Pancreas (tissue), 10 donors: Measurements from ENCODE around the gene ARID5B. TPM values are rescaled to one million over a fixed set of nuclear protein-coding genes. Genes with fewer than 3 reads are reported as not detected.
A peak's percentile ranks its signal among the peaks of the same experiment; 100 is the strongest.

ENCODE experiments used
- ATAC-seq, 4 donors: fragments of 200-7000 bp; cut with Tn5 transposase; one replicate each; pipeline versions ENCODE4 v1.8.0 to v1.9.1; 2020; ENCODE audit warnings: mild to moderate bottlenecking in 4 of 4, moderate library complexity in 4 of 4
- DNase-seq, 6 donors: peaks; one replicate each; pipeline ENCODE4 v3.0.0-alpha.2; 2020
- FAIRE-seq: peaks from 2 replicates; lab custom pipeline; 2012; peaks lifted over from hg19 to GRCh38; lab: Jason Lieb, UNC
- H3K27ac ChIP-seq, 4 donors: fragments of 200-600 bp; sonication (generic); 1 replicate in 3 of 4; 2 replicates in 1 of 4; pipeline versions ENCODE4 v1.5.0 to v1.8.0; 2020
- H3K27me3 ChIP-seq, 4 donors: fragments of 200-600 bp; one replicate each; pipeline ENCODE4 v1.8.0; 2021
- H3K36me3 ChIP-seq, 3 donors: fragments of 200-600 bp; sonication (generic) in 1 of 3; one replicate each; pipeline versions ENCODE4 v1.5.0 to v1.8.0; 2020 to 2021
- H3K4me1 ChIP-seq, 3 donors: fragments of 200-600 bp; one replicate each; pipeline ENCODE4 v1.8.0; 2021
- H3K4me3 ChIP-seq, 4 donors: fragments of 200-600 bp; sonication (generic) in 2 of 4; one replicate each; pipeline versions ENCODE4 v1.5.0 to v1.8.0; 2020 to 2021
- H3K9me3 ChIP-seq, 4 donors: fragments of 200-600 bp; one replicate each; pipeline ENCODE4 v1.8.0; 2021
- CTCF ChIP-seq, 4 donors: fragments of 200-600 bp; sonication (generic) in 3 of 4; IDR thresholded peaks; one replicate each; pipeline versions ENCODE4 v1.5.0 to v1.8.0; 2021; ENCODE audit warnings: antibody characterized with exemption in 4 of 4
- WGBS, 2 donors: extraction: QIAGEN DNeasy Blood & Tissue Kit; methylation state at CpG; one replicate each; pipeline ENCODE4 v1.1.7; 2013; 5-methylcytosine and 5-hydroxymethylcytosine counted together
- intact Hi-C, 3 donors: fragments of 100-400 bp; cut with DNase I; formaldehyde crosslinking; loops; one replicate each; pipeline versions ENCODE4 v1.11.1 to v1.14.2; 2022
- polyA plus RNA-seq, 2 donors: library from polyadenylated mRNA; stranded (reverse); fragments of 200-250 nt; gene quantifications; one replicate each; pipeline ENCODE4 v1.2.3, GENCODE V29; 2013
- total RNA-seq, 6 donors: library from RNA; stranded (reverse); fragmentation: NEBNext Ultra II Directional in 4 of 6; extraction: Animal tissue kit (Norgen Biotek cat#: 25700) in 4 of 6; gene quantifications; one replicate each; pipeline versions ENCODE4 v1.2.1 to v1.2.4, GENCODE V29; 2021 to 2023
- donor health status: healthy with polysubstance abuse.
- donor health status: DM: no; HTN: no; CAD: no; lungs with moderate emphysema.
- donor health status: DM: no; HTN: no; CAD: no.
- donor health status: control.
- donor health status: control.
- donor health status: Bipolar disorder and iron deficiency.
- donor health status: DM: yes; HTN: yes; CAD: no.
- donor health status: DM: no; HTN: no; CAD: no.
- donor health status: DM: no; HTN: no; CAD: no.
- donor health status: DM: yes; HTN: yes; CAD: no.

ARID5B gene
- total and polyA plus RNA-seq, 8 donors, result 2.6 to 13.0 (median 5.0) TPM

- Histone ChIP-seq H3K27me3 (no peaks in the 10 kb centered on the region), H3K27ac (no peak overlapping the region), H3K4me1 (no peaks in the 10 kb centered on the region), H3K9me3 (no peaks in the 10 kb centered on the region), H3K4me3 (no peak overlapping the region), H3K36me3 (no peaks in the 10 kb centered on the region)
- intact Hi-C loops, result no loop called here
- DNase-seq, result no peak
- ATAC-seq, result no peak
- 65 to 71% methylated on average over 3 of the region's 3 CpGs for WGBS, 2 donors
- no peak for TF ChIP-seq CTCF (IDR thresholded peaks at IDR 0.05)
- no peak for FAIRE-seq
Observed at GRCh38 chr10:62002753-62003152, 101.3 kb downstream of the ARID5B start.

GRCh38 chr10:62004042-62004441 lies 102.5 kb downstream of the ARID5B start:
- no peak for TF ChIP-seq CTCF (IDR thresholded peaks at IDR 0.05)
- ATAC-seq (no peak), DNase-seq (no peak), FAIRE-seq (no peak)
- H3K9me3 ChIP-seq, result no peaks in the 10 kb centered on the region
- 68 to 78% methylated on average over 3 of the region's 3 CpGs for WGBS, 2 donors
- H3K27ac ChIP-seq, result no peak overlapping the region
- no peak overlapping the region for H3K4me3 ChIP-seq
- intact Hi-C loops, result no loop called here
- H3K27me3 ChIP-seq, result no peaks in the 10 kb centered on the region
- H3K36me3 ChIP-seq, result no peaks in the 10 kb centered on the region
- H3K4me1 ChIP-seq, result no peaks in the 10 kb centered on the region

- WGBS, 2 donors, result 73 to 83% methylated on average over 2 of the region's 2 CpGs
- DNase-seq, result no peak
- Histone ChIP-seq H3K36me3 (no peaks in the 10 kb centered on the region), H3K4me1 (no peaks in the 10 kb centered on the region), H3K4me3 (no peak overlapping the region), H3K9me3 (no peaks in the 10 kb centered on the region), H3K27ac (no peak overlapping the region), H3K27me3 (no peaks in the 10 kb centered on the region)
- TF ChIP-seq CTCF (IDR thresholded peaks at IDR 0.05), result no peak
- FAIRE-seq, result no peak
- ATAC-seq, result peak in 1 of 4 donors; percentile 18
- intact Hi-C loops, result no loop called here
Observed at GRCh38 chr10:62005281-62005680, 103.8 kb downstream of the ARID5B start.

- Histone ChIP-seq H3K27ac (no peak overlapping the region), H3K27me3 (no peaks in the 10 kb centered on the region), H3K4me1 (no peaks in the 10 kb centered on the region), H3K9me3 (no peaks in the 10 kb centered on the region), H3K4me3 (no peak overlapping the region), H3K36me3 (no peaks in the 10 kb centered on the region)
- ATAC-seq (peak in 2 of 4 donors; percentile 11 to 18), DNase-seq (no peak), FAIRE-seq (no peak)
- intact Hi-C loops, result no loop called here
- no peak for TF ChIP-seq CTCF (IDR thresholded peaks at IDR 0.05)
- WGBS, 2 donors, result 29 to 37% methylated on average over 3 of the region's 3 CpGs
Observed at GRCh38 chr10:62005687-62006086, 104.2 kb downstream of the ARID5B start.

- Histone ChIP-seq H3K4me1 (no peaks in the 10 kb centered on the region), H3K9me3 (no peaks in the 10 kb centered on the region), H3K27me3 (no peaks in the 10 kb centered on the region), H3K4me3 (no peak overlapping the region), H3K27ac (no peak overlapping the region), H3K36me3 (no peaks in the 10 kb centered on the region)
- no peak for TF ChIP-seq CTCF (IDR thresholded peaks at IDR 0.05)
- ATAC-seq (no peak), DNase-seq (no peak), FAIRE-seq (no peak)
- intact Hi-C loops, result no loop called here
- WGBS, 2 donors, result 87 to 97% methylated on average over 2 of the region's 2 CpGs
Observed at GRCh38 chr10:62007145-62007544, 105.6 kb downstream of the ARID5B start.
